Activated T-cell treated with anti-CD3 and anti-CD28 coated beads for 4 hours (primary cell): ENCODE data around the gene STT3A.

ENCODE experiments used
- DNase-seq: peaks from one replicate; pipeline ENCODE4 v3.0.0-alpha.2; 2020

Gene STT3A

DNA sequence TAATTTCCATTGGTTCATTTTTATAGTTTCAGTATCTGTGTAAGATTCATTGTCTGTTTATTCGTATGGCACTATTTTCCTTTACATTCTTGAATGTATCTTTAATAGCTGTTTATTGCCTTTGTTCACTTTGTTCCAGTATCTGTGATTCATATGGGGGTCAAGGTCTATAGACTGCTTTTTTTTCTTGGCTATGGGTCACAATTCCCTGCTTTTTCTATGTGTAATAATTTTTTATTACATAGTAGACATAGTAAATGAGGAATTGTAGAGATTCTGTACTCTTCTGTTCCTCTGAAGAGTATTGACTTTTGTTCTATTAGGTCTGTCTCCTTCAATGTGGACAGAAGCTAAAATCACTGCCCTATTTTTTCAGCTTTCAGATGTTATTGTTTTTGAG is 77.5 kb downstream of the STT3A start:
- DNase-seq, result no peak

DNA sequence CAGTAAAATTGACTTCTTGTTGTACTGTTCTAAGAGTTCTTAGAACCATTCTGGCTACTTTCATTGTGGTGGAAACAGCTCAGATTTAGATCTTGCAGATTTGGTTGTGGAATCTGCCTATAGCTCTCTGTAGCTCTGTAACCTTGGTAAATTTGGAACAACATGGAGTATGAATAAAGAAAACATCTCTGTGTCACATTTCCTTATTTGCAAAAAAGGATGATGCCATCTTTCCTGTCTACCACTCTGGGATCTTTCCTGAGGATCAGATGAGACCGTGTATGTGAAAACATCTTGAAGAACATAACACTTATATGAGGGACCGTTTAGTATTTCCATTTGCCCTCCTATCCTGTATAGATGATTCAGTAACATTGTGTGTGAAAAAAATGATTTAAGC is 78.9 kb downstream of the STT3A start:
- no peak for DNase-seq
